Limb (tissue), 2 donors: ENCODE data around the gene SQOR.

Experiments used
- DNase-seq, 2 donors: peaks; one replicate each; pipeline ENCODE4 v3.0.0-alpha.2; 2016; ENCODE audit errors: extremely low spot score in 2 of 2

SQOR gene

GRCh38 chr15:45634432-45635190, at the start of gene SQOR:
Gene SQOR, plus strand, starts transcription at chr15:45635029. Its CDS starts 23,895 bp downstream, at chr15:45658924.
- DNase-seq, result peak in 1 of 2 donors; percentile 32

GRCh38 chr15:45585069-45585791, 49.6 kb upstream of the SQOR start:
- no peak for DNase-seq

- no peak for DNase-seq
Observed at GRCh38 chr15:45586125-45586524, 48.7 kb upstream of the SQOR start.

DNA sequence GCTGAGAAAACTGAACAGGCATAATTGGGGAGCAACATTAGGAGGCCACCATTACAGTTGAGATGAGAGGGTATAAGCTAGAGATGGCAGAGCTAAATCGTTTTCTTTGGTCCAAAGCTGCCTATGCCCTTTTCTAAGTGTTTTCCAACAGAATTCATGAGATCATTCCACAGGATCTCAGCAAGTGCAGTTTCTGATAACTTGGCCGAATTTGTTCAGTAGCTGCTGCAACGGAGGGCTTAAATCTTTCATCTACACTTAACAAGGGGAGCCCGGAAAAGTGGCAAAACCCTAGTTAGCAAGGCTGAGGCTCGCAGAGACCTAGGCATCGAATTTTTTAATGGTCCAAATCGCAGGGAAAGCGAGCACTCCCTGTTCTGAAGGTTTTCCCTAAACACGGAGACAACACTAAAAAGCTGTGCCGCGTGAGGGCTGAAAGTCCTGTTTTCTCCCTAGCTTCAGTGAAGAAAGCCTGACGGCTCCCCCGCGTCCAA, 48.2 kb upstream of the SQOR start:
- no peak for DNase-seq

DNA sequence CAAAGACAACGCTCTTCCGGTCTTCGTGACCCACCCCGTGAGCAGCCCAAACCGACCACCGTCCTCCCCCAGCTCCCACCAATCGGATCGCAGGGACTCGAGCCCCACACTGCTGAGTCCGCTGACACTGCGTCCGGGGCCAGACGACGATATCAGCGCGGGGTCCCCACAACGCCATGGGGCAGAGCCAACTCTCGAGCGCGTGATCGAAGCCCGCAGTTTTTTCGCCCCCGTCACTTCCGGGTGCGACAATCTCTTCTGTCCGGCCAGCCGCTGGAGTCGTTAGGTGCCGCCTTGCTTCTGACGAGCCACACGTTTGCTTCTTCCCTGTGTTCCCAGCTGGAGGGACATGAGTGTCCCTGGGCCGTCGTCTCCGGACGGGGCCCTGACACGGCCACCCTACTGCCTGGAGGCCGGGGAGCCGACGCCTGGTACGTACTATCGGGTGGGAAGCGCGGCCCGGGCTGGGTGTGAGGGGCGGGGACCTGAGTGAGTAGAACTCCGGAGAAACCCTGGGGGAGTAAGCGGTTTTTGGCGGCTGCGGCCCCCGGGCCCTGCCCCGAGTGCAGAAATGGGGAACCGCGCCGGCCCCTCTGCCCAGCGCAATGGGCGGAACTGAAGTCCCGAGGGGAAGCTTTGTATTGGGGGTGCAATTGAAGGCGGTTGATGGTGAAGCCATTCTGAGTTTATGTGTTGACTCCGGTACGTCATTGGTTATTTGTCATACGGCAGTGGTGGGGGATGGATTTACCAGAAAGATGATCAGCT, 47.5 kb upstream of the SQOR start, which contains the start of gene BLOC1S6:
Gene BLOC1S6, plus strand, starts transcription at position 285 of the 768 bp plus-strand sequence. Its CDS starts 65 bp downstream, at position 350.
- DNase-seq, result peak; percentile 87 to 95

DNA sequence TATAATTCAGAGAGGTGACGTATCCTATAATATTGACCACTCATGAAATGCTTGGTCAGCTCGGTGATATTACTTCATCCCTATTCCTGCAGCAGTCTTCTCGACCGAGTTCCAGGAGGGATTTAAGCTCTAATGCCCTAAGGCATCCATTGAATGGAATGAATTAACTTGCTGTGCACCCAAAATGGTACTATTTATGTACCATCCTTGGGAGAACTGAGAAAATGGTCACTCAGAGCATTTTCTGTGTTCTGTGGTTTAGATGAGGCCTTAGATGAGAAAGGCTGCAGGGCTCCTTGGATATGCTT, 47.0 kb upstream of the SQOR start:
- no peak for DNase-seq

GRCh38 chr15:45588219-45588875, 46.5 kb upstream of the SQOR start:
- DNase-seq, result no peak

- no peak for DNase-seq
Observed at GRCh38 chr15:45589256-45589655, 45.6 kb upstream of the SQOR start.

DNA sequence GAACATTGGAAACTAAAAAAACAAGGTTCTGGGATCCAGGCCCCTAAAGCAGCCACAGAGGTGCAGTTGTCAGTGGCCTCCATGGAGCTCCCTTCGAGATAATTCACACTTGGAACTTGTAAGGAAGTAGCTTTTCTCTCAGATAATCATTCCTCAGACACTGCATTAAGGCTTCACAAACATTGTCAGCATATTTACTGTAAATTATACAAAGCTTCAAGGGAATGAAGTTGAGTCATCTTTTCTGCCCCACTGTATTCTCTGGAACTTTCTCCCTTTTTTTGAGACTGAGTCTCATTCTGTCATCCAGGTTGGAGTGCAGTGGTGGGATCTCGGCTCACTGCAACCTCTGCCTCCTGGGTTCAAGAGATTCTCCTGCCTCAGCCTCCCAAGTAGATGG, 40.5 kb upstream of the SQOR start:
- no peak for DNase-seq

- no peak for DNase-seq
Observed at GRCh38 chr15:45594835-45595530, 39.8 kb upstream of the SQOR start.

GRCh38 chr15:45603881-45604280, 30.9 kb upstream of the SQOR start:
- DNase-seq, result no peak

DNA sequence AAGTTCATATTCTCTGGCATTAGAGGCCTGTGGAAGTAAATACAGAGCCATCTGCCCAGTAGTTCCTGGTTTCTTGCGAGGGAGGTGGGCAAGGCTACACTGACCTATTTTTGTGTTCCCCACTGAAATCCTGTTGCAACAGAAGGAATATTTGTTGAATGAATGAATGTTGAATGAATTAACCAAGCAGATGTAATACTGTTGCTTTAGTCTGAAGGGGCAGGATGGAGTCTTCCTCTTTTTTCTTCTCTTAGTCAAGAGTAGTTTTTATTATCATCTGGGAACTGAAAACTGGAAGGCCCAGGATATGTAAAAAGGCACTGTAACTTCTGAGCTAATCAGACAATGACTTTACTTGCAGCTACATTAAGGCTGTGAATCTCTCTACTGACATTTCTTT, 30.5 kb upstream of the SQOR start:
- no peak for DNase-seq

GRCh38 chr15:45606413-45606812, 28.4 kb upstream of the SQOR start:
- no peak for DNase-seq

DNA sequence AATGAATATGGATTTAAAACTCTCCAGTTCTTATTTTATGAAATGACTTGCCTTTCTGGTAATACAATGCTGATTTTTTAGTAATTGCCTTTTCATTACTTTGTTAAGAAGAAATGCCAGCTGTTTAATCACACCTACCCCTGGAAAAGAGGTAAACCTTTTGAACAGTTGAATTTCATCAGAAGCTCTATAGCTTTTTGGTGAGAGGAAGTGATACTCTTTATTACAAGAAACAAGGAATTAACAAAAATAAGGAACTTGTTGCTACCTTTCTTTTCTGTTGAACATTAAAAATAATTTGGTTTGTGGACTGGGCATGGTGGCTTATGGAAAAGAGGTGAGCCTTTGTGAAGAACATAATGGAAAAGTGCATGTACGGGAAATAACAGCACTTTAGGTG, 28.0 kb upstream of the SQOR start:
- DNase-seq, result no peak

DNA sequence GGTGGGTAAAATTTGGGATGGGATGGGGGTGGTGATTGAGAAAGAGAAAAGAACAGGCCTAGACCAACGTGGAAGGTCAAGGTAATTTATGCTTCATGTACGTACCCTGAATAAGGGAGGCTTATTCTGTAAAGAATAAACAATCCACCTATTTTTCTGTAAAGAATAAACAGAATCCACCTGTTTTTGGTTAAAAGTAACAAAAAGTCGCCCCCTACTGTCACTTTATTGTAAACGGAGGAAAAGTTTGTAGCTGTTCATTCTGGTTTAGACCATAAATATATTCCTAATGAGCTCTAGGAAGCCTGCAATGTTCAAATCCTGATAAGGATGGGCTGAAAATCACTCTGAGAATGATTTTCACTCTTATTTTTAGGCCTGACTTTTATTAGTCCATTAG, 23.5 kb upstream of the SQOR start:
- peak in 1 of 2 donors; percentile 17 for DNase-seq

- no peak for DNase-seq
Observed at GRCh38 chr15:45612790-45613415, 21.9 kb upstream of the SQOR start.

- DNase-seq, result no peak
Observed at GRCh38 chr15:45616901-45617323, 17.9 kb upstream of the SQOR start.

DNA sequence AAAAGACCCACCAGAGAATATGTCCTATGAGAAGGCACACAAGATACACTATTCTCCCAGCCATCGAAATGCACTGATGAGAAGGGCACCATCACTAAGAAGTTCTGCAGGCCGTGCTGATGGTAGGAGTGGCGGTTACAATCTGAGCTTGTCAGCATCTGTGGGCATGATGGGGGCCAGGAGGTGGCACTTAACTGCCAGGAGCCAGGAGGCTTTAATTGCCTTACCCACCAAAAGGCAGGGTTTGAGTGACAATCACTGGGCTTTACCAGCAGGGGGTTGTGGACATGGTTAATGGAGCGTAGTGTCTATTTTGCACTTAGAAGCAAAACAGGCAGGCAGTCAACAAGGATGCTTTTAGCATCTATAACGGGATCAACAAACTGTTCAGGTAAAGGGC, 16.0 kb upstream of the SQOR start:
- DNase-seq, result no peak

DNA sequence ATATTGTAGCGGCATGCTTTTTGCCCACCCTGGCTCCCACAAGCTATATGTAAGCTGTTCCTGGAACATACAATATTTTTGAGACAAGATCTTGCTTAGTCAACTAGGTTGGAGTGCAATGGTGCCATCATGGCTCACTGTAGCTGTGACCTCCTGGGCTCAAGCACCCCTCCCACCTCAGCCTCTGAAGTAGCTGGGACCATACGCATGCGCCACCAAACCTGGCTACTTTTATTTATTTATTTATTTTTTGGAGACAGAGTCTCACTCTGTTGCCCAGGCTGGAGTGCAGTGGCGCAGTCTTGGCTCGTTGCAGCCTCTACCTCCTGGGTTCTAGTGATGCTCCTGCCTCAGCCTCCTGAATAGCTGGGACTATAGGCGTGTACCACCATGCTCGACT, 6.7 kb upstream of the SQOR start:
- no peak for DNase-seq

DNA sequence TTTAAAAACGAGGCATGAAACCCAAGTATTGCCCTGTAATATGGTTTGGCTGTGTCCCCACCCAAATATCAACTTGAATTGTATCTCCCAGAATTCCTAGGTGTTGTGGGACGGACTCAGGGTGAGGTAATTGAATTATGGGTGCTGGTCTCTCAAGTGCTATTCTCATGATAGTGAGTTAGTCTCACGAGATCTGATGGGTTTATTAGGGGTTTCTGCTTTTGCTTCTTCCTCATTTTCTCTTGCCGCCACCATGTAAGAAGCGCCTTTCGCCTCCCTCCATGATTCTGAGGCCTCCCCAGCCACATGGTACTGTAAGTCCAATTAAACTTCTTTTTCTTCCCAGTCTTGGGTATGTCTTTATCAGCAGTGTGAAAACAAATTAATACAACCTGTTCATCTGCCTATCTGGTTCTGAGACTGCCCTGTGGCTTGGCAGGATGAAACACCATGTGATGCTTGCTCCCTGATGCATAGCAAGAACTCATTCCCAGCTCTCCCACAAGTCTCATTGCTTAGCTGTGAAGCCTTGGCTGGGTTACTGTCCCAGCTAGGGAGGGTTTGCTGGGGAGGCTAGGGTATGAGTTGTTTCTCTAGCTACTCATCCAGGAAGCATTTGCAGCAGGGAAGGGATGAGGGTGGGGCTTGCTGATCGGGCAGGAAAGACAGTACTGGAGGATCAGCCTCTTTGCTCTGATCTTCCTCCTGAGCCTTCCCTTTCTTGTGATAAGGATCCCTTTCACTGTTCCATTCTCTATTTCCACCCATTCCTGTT, 3.7 kb upstream of the SQOR start:
- DNase-seq, result no peak
